H1 (cell line): ENCODE results near the gene AATK. TPM values are rescaled to one million over a fixed set of nuclear protein-coding genes. Genes with fewer than 3 reads are reported as not detected.

Source experiments
- CTCF ChIA-PET: fragments of 300-600 bp; sonication (Branson Sonifier 250); formaldehyde crosslinking; loops from one replicate; lab custom pipeline; 2021; ENCODE audit not compliant: partially characterized antibody; lab: Charles Lee
- POLR2A ChIA-PET: fragments of 300-600 bp; sonication (Branson Sonifier 250); formaldehyde crosslinking; loops from one replicate; lab custom pipeline; 2021; ENCODE audit warnings: inconsistent platforms; ENCODE audit not compliant: partially characterized antibody; lab: Charles Lee
- DNase-seq, 2 experiments: peaks; one replicate each; pipeline versions ENCODE4 v3.0.0 to v3.0.0-alpha.2; 2010 to 2022; ENCODE audit warnings: low spot score in 2 of 2, low read depth in 1 of 2, mixed read lengths in 1 of 2
- FAIRE-seq: peaks from 2 replicates; lab custom pipeline; 2011; peaks lifted over from hg19 to GRCh38; lab: Jason Lieb, UNC
- H2AFZ ChIP-seq: 2 replicates; pipeline ENCODE4 v1.8.1; 2012; ENCODE audit warnings: low read length, inconsistent platforms
- H2AK5ac ChIP-seq: 2 replicates; pipeline ENCODE4 v1.6.1; 2013; ENCODE audit warnings: low read depth, low read length
- H2BK120ac ChIP-seq: replicated peaks from 2 replicates; pipeline ENCODE3; 2013; ENCODE audit warnings: low read depth, low read length, inconsistent platforms
- H2BK12ac ChIP-seq: 2 replicates; pipeline ENCODE4 v1.6.1; 2013; ENCODE audit warnings: low read depth, low read length
- H2BK15ac ChIP-seq: 2 replicates; pipeline ENCODE4 v1.6.1; 2013; ENCODE audit warnings: low read length
- H2BK20ac ChIP-seq: 2 replicates; pipeline ENCODE4 v1.6.1; 2013; ENCODE audit warnings: low read length
- H2BK5ac ChIP-seq: 2 replicates; pipeline ENCODE4 v1.6.1; 2013; ENCODE audit warnings: low read depth, low read length
- H3K14ac ChIP-seq: 2 replicates; pipeline ENCODE4 v1.6.1; 2013; ENCODE audit warnings: inconsistent platforms; ENCODE audit not compliant: insufficient read length
- H3K18ac ChIP-seq: 2 replicates; pipeline ENCODE4 v1.6.1; 2013; ENCODE audit warnings: low read length; ENCODE audit errors: extremely low read depth
- H3K23ac ChIP-seq: 2 replicates; pipeline ENCODE4 v1.6.1; 2013; ENCODE audit warnings: inconsistent platforms; ENCODE audit not compliant: insufficient read length
- H3K23me2 ChIP-seq: 2 replicates; pipeline ENCODE4 v1.6.1; 2013; ENCODE audit warnings: low read depth, low read length
- H3K27ac ChIP-seq: 2 replicates; pipeline ENCODE4 v1.6.1; 2011; ENCODE audit warnings: low read depth, low read length, inconsistent platforms
- H3K27me3 ChIP-seq, 4 experiments: replicated peaks in 1 of 4; 1 replicate in 1 of 4; 2 replicates in 3 of 4; pipeline versions ENCODE4 v1.6.1 to v1.8.1; 2011 to 2013; ENCODE audit warnings: low read length in 3 of 4, mild to moderate bottlenecking in 3 of 4, inconsistent platforms in 2 of 4, mixed read lengths in 2 of 4, moderate library complexity in 1 of 4; ENCODE audit not compliant: control insufficient read depth in 3 of 4, insufficient read depth in 3 of 4; ENCODE audit errors: extremely low read depth in 1 of 4
- H3K36me3 ChIP-seq, 4 experiments: 2 replicates each; pipeline versions ENCODE4 v1.6.1 to v1.8.1; 2011 to 2013; ENCODE audit warnings: mild to moderate bottlenecking in 4 of 4, low read length in 3 of 4, moderate library complexity in 2 of 4, control low read depth in 1 of 4, inconsistent platforms in 1 of 4; ENCODE audit not compliant: insufficient read depth in 4 of 4, control insufficient read depth in 2 of 4
- H3K4ac ChIP-seq: replicated peaks from 2 replicates; pipeline ENCODE3; 2013; ENCODE audit warnings: low read length, low read depth, mixed read lengths, inconsistent platforms; ENCODE audit not compliant: insufficient read length
- H3K4me1 ChIP-seq, 4 experiments: replicated peaks in 1 of 4; 1 replicate in 1 of 4; 2 replicates in 3 of 4; pipeline versions ENCODE4 v1.6.1 to v1.8.1; 2011 to 2013; ENCODE audit warnings: low read length in 3 of 4, inconsistent platforms in 2 of 4, mixed read lengths in 1 of 4; ENCODE audit not compliant: insufficient read depth in 4 of 4, control insufficient read depth in 3 of 4
- H3K4me2 ChIP-seq, 2 experiments: 2 replicates each; pipeline versions ENCODE4 v1.6.1 to v1.8.1; 2011 to 2013; ENCODE audit warnings: low read depth in 2 of 2, low read length in 2 of 2, control low read depth in 1 of 2, inconsistent platforms in 1 of 2, mild to moderate bottlenecking in 1 of 2; ENCODE audit not compliant: insufficient read depth in 1 of 2
- H3K4me3 ChIP-seq, 4 experiments: fragments of 200-600, 300-600 bp in 1 of 4; sonication (generic), shearing (Covaris generic), sonication (Bioruptor Twin) in 1 of 4; 2 replicates each; pipeline versions ENCODE4 v1.5.1 to v1.8.1; 2011 to 2016; ENCODE audit warnings: low read length in 4 of 4, low read depth in 3 of 4, control low read depth in 2 of 4, inconsistent platforms in 2 of 4, mild to moderate bottlenecking in 2 of 4, mixed read lengths in 1 of 4, moderate library complexity in 1 of 4; ENCODE audit not compliant: insufficient read depth in 2 of 4; ENCODE audit errors: extremely low read depth in 1 of 4
- H3K56ac ChIP-seq: replicated peaks from 2 replicates; pipeline ENCODE3; 2013; ENCODE audit warnings: low read depth, mild to moderate bottlenecking, mixed read lengths, low read length, inconsistent platforms; ENCODE audit not compliant: insufficient read length
- H3K79me1 ChIP-seq: 2 replicates; pipeline ENCODE4 v1.6.1; 2013; ENCODE audit warnings: low read depth, low read length, control low read depth
- H3K79me2 ChIP-seq, 2 experiments: 2 replicates each; pipeline versions ENCODE4 v1.6.1 to v1.8.1; 2012 to 2013; ENCODE audit warnings: low read length in 2 of 2, mild to moderate bottlenecking in 2 of 2, inconsistent platforms in 1 of 2; ENCODE audit not compliant: insufficient read depth in 2 of 2, control insufficient read depth in 1 of 2
- H3K9ac ChIP-seq, 4 experiments: replicated peaks in 1 of 4; 1 replicate in 1 of 4; 2 replicates in 3 of 4; pipeline versions ENCODE4 v1.6.1 to v1.8.1; 2011 to 2013; ENCODE audit warnings: low read depth in 3 of 4, low read length in 3 of 4, control low read depth in 2 of 4, mild to moderate bottlenecking in 2 of 4, moderate library complexity in 2 of 4, inconsistent platforms in 1 of 4; ENCODE audit errors: extremely low read depth in 1 of 4
- H3K9me3 ChIP-seq, 2 experiments: 2 replicates each; pipeline versions ENCODE4 v1.6.1 to v1.8.1; 2012 to 2013; ENCODE audit warnings: mild to moderate bottlenecking in 2 of 2, moderate library complexity in 2 of 2, control low read depth in 1 of 2, inconsistent platforms in 1 of 2, low read depth in 1 of 2, low read length in 1 of 2, mixed read lengths in 1 of 2; ENCODE audit not compliant: insufficient read depth in 2 of 2
- H4K20me1 ChIP-seq, 2 experiments: replicated peaks in 1 of 2; 2 replicates each; pipeline versions ENCODE3 to v1.8.1; 2011 to 2013; ENCODE audit warnings: inconsistent platforms in 2 of 2, low read length in 2 of 2, mild to moderate bottlenecking in 1 of 2; ENCODE audit not compliant: insufficient read depth in 2 of 2, control insufficient read depth in 1 of 2
- H4K5ac ChIP-seq: 2 replicates; pipeline ENCODE4 v1.6.1; 2013; ENCODE audit warnings: low read length, low read depth, mixed read lengths, inconsistent platforms; ENCODE audit not compliant: insufficient read length
- H4K8ac ChIP-seq: 2 replicates; pipeline ENCODE4 v1.8.0; 2013; ENCODE audit warnings: mild to moderate bottlenecking, moderate library complexity, low read length, inconsistent platforms; ENCODE audit not compliant: insufficient read depth; ENCODE audit errors: extremely low read depth
- H4K91ac ChIP-seq: replicated peaks from 2 replicates; pipeline ENCODE3; 2013; ENCODE audit warnings: low read length, mixed read lengths, inconsistent platforms; ENCODE audit not compliant: insufficient read length
- CREB1 ChIP-seq: IDR thresholded peaks from 2 replicates; pipeline ENCODE4 v1.6.1; 2012; ENCODE audit warnings: inconsistent platforms
- JUND ChIP-seq: IDR thresholded peaks from 2 replicates; pipeline ENCODE4 v1.6.1; 2011; ENCODE audit warnings: mild to moderate bottlenecking, improper control_type of control experiment, low read length
- RAD21 ChIP-seq, 2 experiments: IDR thresholded peaks in 1 of 2; conservative IDR thresholded peaks in 1 of 2; 2 replicates each; pipeline ENCODE4 v1.6.1; 2011; ENCODE audit warnings: low read depth in 2 of 2, low read length in 2 of 2, improper control_type of control experiment in 1 of 2, inconsistent platforms in 1 of 2, mild to moderate bottlenecking in 1 of 2, moderate library complexity in 1 of 2
- SP4 ChIP-seq: IDR thresholded peaks from 2 replicates; pipeline ENCODE4 v1.6.1; 2012; ENCODE audit warnings: low read length, inconsistent platforms
- SRF ChIP-seq: IDR thresholded peaks from 2 replicates; pipeline ENCODE4 v1.6.1; 2011; ENCODE audit warnings: mild to moderate bottlenecking, low read depth, low read length, moderate library complexity
- SUZ12 ChIP-seq: fragments of 200-600 bp; sonication (generic); IDR thresholded peaks from 2 replicates; pipeline ENCODE4 v1.6.1; 2012; ENCODE audit warnings: mild to moderate bottlenecking, inconsistent platforms, low read length, moderate library complexity, mixed read lengths
- TAF1 ChIP-seq: IDR thresholded peaks from 2 replicates; pipeline ENCODE4 v1.6.1; 2011; ENCODE audit warnings: mild to moderate bottlenecking, low read depth, low read length
- WGBS, 2 experiments: shearing (Covaris generic) in 1 of 2; methylation state at CpG; one replicate each; pipeline versions ENCODE4 v1.1.6 to v1.1.7; 2013 to 2015; ENCODE audit warnings: low lambda C conversion rate in 2 of 2, mixed read lengths in 2 of 2, inconsistent platforms in 1 of 2, low coverage in 1 of 2, missing lambda C conversion rate in 1 of 2; ENCODE audit not compliant: insufficient replicate concordance in 2 of 2, insufficient coverage in 1 of 2, insufficient read length in 1 of 2; ENCODE audit errors: extremely low coverage in 1 of 2, missing lambda C conversion rate in 1 of 2; 5-methylcytosine and 5-hydroxymethylcytosine counted together
- polyA plus RNA-seq, 7 experiments: library from polyadenylated mRNA; depleted of rRNA in 3 of 7; stranded (reverse) in 5 of 7; unstranded in 2 of 7; fragments of >200 nt in 5 of 7; fragments of 200-250 nt in 2 of 7; gene quantifications; 1 replicate in 5 of 7; 2 replicates in 1 of 7; 4 replicates in 1 of 7; pipeline versions ENCODE4 v1.2.1 to v1.2.3, GENCODE V29; 2011 to 2013; ENCODE audit warnings: missing spikeins in 2 of 7, mixed read lengths in 2 of 7
- total RNA-seq: library from RNA; stranded (reverse); fragmentation: NEBNext Ultra II Directional; extraction: Animal tissue kit (Norgen Biotek cat#: 25700); gene quantifications from 2 replicates; pipeline ENCODE4 v1.2.1, GENCODE V29; 2021
- TF ChIP-seq, protein P1 (sequence below), 3 experiments: IDR thresholded peaks; 1 replicate in 2 of 3; 2 replicates in 1 of 3; pipeline versions ENCODE4 v1.5.1 to v1.6.1; 2011; ENCODE audit warnings: low read length in 3 of 3, mild to moderate bottlenecking in 3 of 3, inconsistent platforms in 2 of 3, low read depth in 1 of 3, moderate library complexity in 1 of 3; ENCODE audit not compliant: insufficient read depth in 1 of 3; ENCODE audit errors: control extremely low read depth in 1 of 3

The AATK gene
- total and polyA plus RNA-seq, 2 of the 8 experiments (the other 6 are each of a cell fraction or from before 2014, with no cell fraction given), result 1.7 to 3.5 TPM

GRCh38 chr17:81163703-81164370 lies 2.2 kb downstream of the AATK start:
- Histone ChIP-seq H3K4me2 (no peak overlapping the region), H3K23ac (no peak overlapping the region), H4K91ac (no peak overlapping the region), H3K36me3 (no peaks in the 10 kb centered on the region), H4K5ac (no peak overlapping the region), H3K4me3 (no peak overlapping the region), H4K20me1 (peaks cover 0 to 2% of the 10 kb centered on the region in 2 experiments), H3K23me2 (peaks cover 5% of the 10 kb centered on the region; the same call in 1 of the 2 replicates), H2BK5ac (no peak overlapping the region), H3K27me3 (peaks cover 0 to 7% (median 4%) of the 10 kb centered on the region in 4 experiments; a peak in 5 of 7 replicates), H2BK120ac (no peak overlapping the region), H3K18ac (no peak overlapping the region), H4K8ac (peak overlapping the region; percentile 51; the same call in 1 of the 2 replicates), H3K4ac (no peak overlapping the region), H3K9me3 (no peaks in the 10 kb centered on the region), H2BK12ac (no peak overlapping the region), H2BK15ac (0 out of 2 replicates have a peak overlapping the region, but pooled peaks have one; percentile 40), H2BK20ac (no peak overlapping the region), H2AFZ (no peak overlapping the region), H2AK5ac (no peak overlapping the region), H3K27ac (no peak overlapping the region), H3K9ac (no peak overlapping the region), H3K79me2 (no peaks in the 10 kb centered on the region), H3K56ac (no peak overlapping the region), H3K4me1 (peaks cover 0 to 12% (median 3%) of the 10 kb centered on the region in 4 experiments; a peak in 4 of 7 replicates), H3K79me1 (no peaks in the 10 kb centered on the region), H3K14ac (no peak overlapping the region)
- no peak for DNase-seq
- WGBS, 2 experiments, result 81% methylated on average over 13 of the region's 15 CpGs; no CpG with 5 or more reads in 1 of the 2 experiments
- FAIRE-seq, result no peak
- ChIA-PET POLR2A (interaction anchor here (1.5 to 1.6 kb wide), 2 partner anchors 17 to 21 kb away, joined by 3 to 5 read pairs; no protein-coding TSS in a partner anchor), CTCF (interaction anchor here (0.6 to 1.2 kb wide), 4 partner anchors 21 to 623 kb away, joined by 3 read pairs; no protein-coding TSS in a partner anchor)
- TF ChIP-seq CREB1, result no peak
- no peak for TF ChIP-seq SRF
- no peak for TF ChIP-seq TAF1
- no peak for TF ChIP-seq SUZ12
- no peak for TF ChIP-seq RAD21 (IDR thresholded peaks at IDR 0.05 in 1 of 2, conservative IDR thresholded peaks at IDR 0.05 in 1 of 2; ENCODE audit: low read depth in 2 of 2, low read length in 2 of 2)
- TF ChIP-seq, protein P1, sequence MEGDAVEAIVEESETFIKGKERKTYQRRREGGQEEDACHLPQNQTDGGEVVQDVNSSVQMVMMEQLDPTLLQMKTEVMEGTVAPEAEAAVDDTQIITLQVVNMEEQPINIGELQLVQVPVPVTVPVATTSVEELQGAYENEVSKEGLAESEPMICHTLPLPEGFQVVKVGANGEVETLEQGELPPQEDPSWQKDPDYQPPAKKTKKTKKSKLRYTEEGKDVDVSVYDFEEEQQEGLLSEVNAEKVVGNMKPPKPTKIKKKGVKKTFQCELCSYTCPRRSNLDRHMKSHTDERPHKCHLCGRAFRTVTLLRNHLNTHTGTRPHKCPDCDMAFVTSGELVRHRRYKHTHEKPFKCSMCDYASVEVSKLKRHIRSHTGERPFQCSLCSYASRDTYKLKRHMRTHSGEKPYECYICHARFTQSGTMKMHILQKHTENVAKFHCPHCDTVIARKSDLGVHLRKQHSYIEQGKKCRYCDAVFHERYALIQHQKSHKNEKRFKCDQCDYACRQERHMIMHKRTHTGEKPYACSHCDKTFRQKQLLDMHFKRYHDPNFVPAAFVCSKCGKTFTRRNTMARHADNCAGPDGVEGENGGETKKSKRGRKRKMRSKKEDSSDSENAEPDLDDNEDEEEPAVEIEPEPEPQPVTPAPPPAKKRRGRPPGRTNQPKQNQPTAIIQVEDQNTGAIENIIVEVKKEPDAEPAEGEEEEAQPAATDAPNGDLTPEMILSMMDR (IDR thresholded peaks at IDR 0.05; ENCODE audit: control extremely low read depth in 1 of 3, insufficient read depth in 1 of 3, low read depth in 1 of 3, low read length in 3 of 3), result no peak
- no peak for TF ChIP-seq SP4
- TF ChIP-seq JUND, result no peak
